ENCODE measurements around the gene FGF12. TPM values are rescaled to one million over a fixed set of nuclear protein-coding genes. Genes with fewer than 3 reads are reported as not detected.

The FGF12 gene
- total RNA-seq, 6 experiments from 2014 or later: 0.29 to 6.5 (median 0.76) TPM

Small RNA genes within 50 kb of the gene (small RNA-seq; reads per million reads assigned to genes)
- gene RF01210 (0 reads per million in 2 experiments), gene RNU1-20P (0 reads per million in 2 experiments)

Other genes with a start within 250 kb of the FGF12 start
- under 1 TPM in 5 of 6 experiments, not detected in 1; 0.15 to 0.86 (median 0.31) TPM for gene MB21D2, start 190.3 kb upstream of the FGF12 start, total RNA-seq